HEK293 (cell line): Measurements from ENCODE around the gene UBA6.

Experiments used
- CTCF ChIA-PET: fragments of 350-600 bp; formaldehyde crosslinking; extraction: SDS; loops from one replicate; lab custom pipeline; 2021; ENCODE audit warnings: antibody characterized with exemption; lab: Yijun Ruan, JAX
- POLR2A ChIA-PET: fragments of 300-600 bp; formaldehyde crosslinking; extraction: SDS; loops from one replicate; lab custom pipeline; 2020; ENCODE audit warnings: antibody characterized with exemption, inconsistent platforms; lab: Yijun Ruan, JAX
- H3K27ac ChIP-seq: fragments of 200-500 bp; sonication (Bioruptor generic); 2 replicates; pipeline ENCODE4 v1.5.1; 2014; ENCODE audit warnings: low read depth, low read length, control low read depth, inconsistent platforms; ENCODE audit errors: extremely low read depth
- H3K36me3 ChIP-seq, 2 experiments: fragments of 200-500 bp in 1 of 2; sonication (Bioruptor generic) in 1 of 2; 1 replicate in 1 of 2; 2 replicates in 1 of 2; pipeline ENCODE4 v1.5.1; 2014 to 2017; ENCODE audit warnings: inconsistent platforms in 2 of 2, low read length in 2 of 2; ENCODE audit not compliant: control insufficient read depth in 2 of 2, insufficient read depth in 1 of 2
- H3K4me1 ChIP-seq: fragments of 200-500 bp; sonication (Bioruptor generic); 2 replicates; pipeline ENCODE4 v1.5.1; 2014; ENCODE audit warnings: mild to moderate bottlenecking, low read length, inconsistent platforms; ENCODE audit not compliant: control insufficient read depth, insufficient read depth
- H3K4me3 ChIP-seq: 2 replicates; pipeline ENCODE4 v1.5.1; 2011; ENCODE audit warnings: low read depth, mild to moderate bottlenecking, control low read depth, low read length, moderate library complexity
- H3K9me3 ChIP-seq: fragments of 200-500 bp; sonication (Bioruptor generic); 2 replicates; pipeline ENCODE4 v1.5.1; 2014; ENCODE audit warnings: low read depth, low read length, inconsistent platforms; ENCODE audit not compliant: control insufficient read depth, insufficient read depth
- GFI1B ChIP-seq: fragments of 450-650 bp; formaldehyde crosslinking; IDR thresholded peaks from 2 replicates; pipeline ENCODE4 v1.5.1; 2016; ENCODE audit warnings: missing biosample characterization, missing genetic modification characterization
- KLF7 ChIP-seq: fragments of 450-650 bp; formaldehyde crosslinking; IDR thresholded peaks from 2 replicates; pipeline ENCODE4 v1.5.1; 2016; ENCODE audit warnings: missing biosample characterization, missing genetic modification characterization, borderline replicate concordance
- PRDM2 ChIP-seq: fragments of 450-650 bp; formaldehyde crosslinking; IDR thresholded peaks from 2 replicates; pipeline ENCODE4 v1.5.1; 2016; ENCODE audit warnings: missing biosample characterization, missing genetic modification characterization, borderline replicate concordance
- TSHZ1 ChIP-seq: fragments of 450-650 bp; formaldehyde crosslinking; IDR thresholded peaks from 2 replicates; pipeline ENCODE4 v1.5.1; 2016; ENCODE audit warnings: missing biosample characterization, missing genetic modification characterization, borderline replicate concordance
- ZBTB10 ChIP-seq: fragments of 450-650 bp; formaldehyde crosslinking; IDR thresholded peaks from 2 replicates; pipeline ENCODE4 v1.5.1; 2016; ENCODE audit warnings: missing biosample characterization, missing genetic modification characterization
- ZNF114 ChIP-seq: fragments of 450-650 bp; formaldehyde crosslinking; IDR thresholded peaks from 2 replicates; pipeline ENCODE4 v1.5.0; 2017; ENCODE audit warnings: missing biosample characterization, missing genetic modification characterization
- ZNF146 ChIP-seq: fragments of 450-650 bp; formaldehyde crosslinking; IDR thresholded peaks from 2 replicates; pipeline ENCODE4 v1.5.1; 2016; ENCODE audit warnings: missing biosample characterization, missing genetic modification characterization
- ZNF18 ChIP-seq: fragments of 450-650 bp; formaldehyde crosslinking; IDR thresholded peaks from 2 replicates; pipeline ENCODE4 v1.5.1; 2016; ENCODE audit warnings: missing biosample characterization, missing genetic modification characterization
- ZNF202 ChIP-seq: fragments of 450-650 bp; formaldehyde crosslinking; IDR thresholded peaks from 2 replicates; pipeline ENCODE4 v1.5.1; 2016; ENCODE audit warnings: missing biosample characterization, missing genetic modification characterization, borderline replicate concordance
- ZNF24 ChIP-seq: fragments of 450-650 bp; formaldehyde crosslinking; IDR thresholded peaks from 2 replicates; pipeline ENCODE4 v1.5.1; 2016; ENCODE audit warnings: missing biosample characterization, missing genetic modification characterization
- ZNF311 ChIP-seq: fragments of 450-650 bp; formaldehyde crosslinking; IDR thresholded peaks from 2 replicates; pipeline ENCODE4 v1.5.1; 2017; ENCODE audit warnings: missing biosample characterization, missing genetic modification characterization, borderline replicate concordance
- ZNF335 ChIP-seq: fragments of 450-650 bp; formaldehyde crosslinking; conservative IDR thresholded peaks from 2 replicates; pipeline ENCODE4 v1.5.1; 2016; ENCODE audit warnings: missing biosample characterization, missing genetic modification characterization
- ZNF394 ChIP-seq: fragments of 450-650 bp; formaldehyde crosslinking; IDR thresholded peaks from 2 replicates; pipeline ENCODE4 v1.5.1; 2016; ENCODE audit warnings: missing biosample characterization, missing genetic modification characterization, mild to moderate bottlenecking, moderate library complexity, borderline replicate concordance
- ZNF560 ChIP-seq: fragments of 450-650 bp; formaldehyde crosslinking; IDR thresholded peaks from 2 replicates; pipeline ENCODE4 v1.5.1; 2017; ENCODE audit warnings: missing biosample characterization, missing genetic modification characterization, borderline replicate concordance
- ZNF580 ChIP-seq: fragments of 450-650 bp; formaldehyde crosslinking; IDR thresholded peaks from 2 replicates; pipeline ENCODE4 v1.5.1; 2016; ENCODE audit warnings: missing biosample characterization, missing genetic modification characterization
- ZNF600 ChIP-seq: fragments of 450-650 bp; formaldehyde crosslinking; IDR thresholded peaks from 2 replicates; pipeline ENCODE4 v1.5.1; 2016; ENCODE audit warnings: missing biosample characterization, missing genetic modification characterization
- ZNF677 ChIP-seq: fragments of 450-650 bp; IDR thresholded peaks from 2 replicates; pipeline ENCODE4 v1.5.0; 2018; ENCODE audit warnings: missing biosample characterization, mild to moderate bottlenecking, missing genetic modification characterization, moderate library complexity
- ZNF776 ChIP-seq: fragments of 450-650 bp; formaldehyde crosslinking; IDR thresholded peaks from 2 replicates; pipeline ENCODE4 v1.5.0; 2017; ENCODE audit warnings: missing biosample characterization, missing genetic modification characterization, borderline replicate concordance
- ZSCAN23 ChIP-seq: fragments of 450-650 bp; formaldehyde crosslinking; IDR thresholded peaks from 2 replicates; pipeline ENCODE4 v1.5.1; 2016; ENCODE audit warnings: missing biosample characterization, missing genetic modification characterization

The UBA6 gene

GRCh38 chr4:67691328-67691727 is 9.6 kb downstream of the UBA6 start:
- peaks cover 0 to 40% of the 10 kb centered on the region in 2 experiments; a peak in 1 of 3 replicates for H3K36me3 ChIP-seq
- H3K9me3 ChIP-seq: no peaks in the 10 kb centered on the region
- no peak overlapping the region for H3K27ac ChIP-seq
- CTCF ChIA-PET: no interaction called here
- TF ChIP-seq ZNF311 (no peak), ZNF146 (tag by site-specific recombination) (no peak), ZNF24 (tag by site-specific recombination) (no peak), ZNF394 (tag by site-specific recombination) (no peak), ZNF560 (no peak), TSHZ1 (tag by site-specific recombination) (no peak), KLF7 (tag by site-specific recombination) (no peak), ZNF202 (tag by site-specific recombination) (no peak), PRDM2 (tag by site-specific recombination) (no peak), ZBTB10 (tag by site-specific recombination) (no peak), ZNF776 (tag by site-specific recombination) (no peak), ZSCAN23 (tag by site-specific recombination) (no peak), ZNF335 (no peak), GFI1B (no peak), ZNF114 (tag by site-specific recombination) (no peak), ZNF600 (tag by site-specific recombination) (no peak), ZNF18 (no peak), ZNF580 (tag by site-specific recombination) (no peak), ZNF677 (tag by site-specific recombination) (no peak)
- POLR2A ChIA-PET: interaction anchor here (0.9 kb wide), 1 partner anchor 10 kb away, joined by 3 read pairs; the partner anchor contains the start of gene UBA6
- no peaks in the 10 kb centered on the region for H3K4me1 ChIP-seq
- no peak overlapping the region for H3K4me3 ChIP-seq
